ENCODE results near the gene NUTM2B.
"Not testable (repeated sequence)": the region's sequence is repeated elsewhere in the genome, so short reads cannot be mapped to it uniquely, and the experiment has no call there.

The NUTM2B gene

GRCh38 chr10:79702927-79703326, at the start of gene NUTM2B:
Gene NUTM2B (plus strand): TSS chr10:79703227. CDS start chr10:79703610, 383 bp downstream.
- DNase-seq (ENCODE audit: low read depth); H3K4me3 ChIP-seq (ENCODE audit: low read depth, low read length): not testable (repeated sequence)

GRCh38 chr10:79663287-79663686, 39.7 kb upstream of the NUTM2B start:
- H3K4me3 ChIP-seq (ENCODE audit: low read depth, low read length); DNase-seq (ENCODE audit: low read depth): not testable (repeated sequence)

- DNase-seq (ENCODE audit: low read depth); H3K4me3 ChIP-seq (ENCODE audit: low read depth, low read length): not testable (repeated sequence)
Observed at GRCh38 chr10:79664686-79665085, 38.3 kb upstream of the NUTM2B start.

GRCh38 chr10:79669248-79669788, 33.7 kb upstream of the NUTM2B start:
- DNase-seq (ENCODE audit: low read depth); H3K4me3 ChIP-seq (ENCODE audit: low read depth, low read length): not testable (repeated sequence)

- not testable (repeated sequence) for H3K4me3 ChIP-seq (ENCODE audit: low read depth, low read length); DNase-seq (ENCODE audit: low read depth)
Observed at GRCh38 chr10:79674878-79675277, 28.1 kb upstream of the NUTM2B start.

- not testable (repeated sequence) for DNase-seq (ENCODE audit: low read depth); H3K4me3 ChIP-seq (ENCODE audit: low read depth, low read length)
Observed at GRCh38 chr10:79683026-79683883, 19.8 kb upstream of the NUTM2B start.

GRCh38 chr10:79683884-79684720, 18.9 kb upstream of the NUTM2B start:
- not testable (repeated sequence) for H3K4me3 ChIP-seq (ENCODE audit: low read depth, low read length); DNase-seq (ENCODE audit: low read depth)

GRCh38 chr10:79685044-79685685, 17.9 kb upstream of the NUTM2B start:
- peak; percentile 39 for TF ChIP-seq CTCF (conservative IDR thresholded peaks at IDR 0.05; ENCODE audit: low read depth, low read length)
- DNase-seq (ENCODE audit: low read depth), result peak; percentile 63

GRCh38 chr10:79686595-79686994, 16.4 kb upstream of the NUTM2B start:
- H3K4me3 ChIP-seq (ENCODE audit: low read depth, low read length); DNase-seq (ENCODE audit: low read depth): not testable (repeated sequence)

More at GRCh38 chr10:79685044-79685685, 17.9 kb upstream of the NUTM2B start:
- not testable (repeated sequence) for H3K4me3 ChIP-seq (ENCODE audit: low read depth, low read length)

- H3K4me3 ChIP-seq (ENCODE audit: low read depth, low read length); DNase-seq (ENCODE audit: low read depth): not testable (repeated sequence)
Observed at GRCh38 chr10:79687406-79688150, 15.4 kb upstream of the NUTM2B start.

- H3K4me3 ChIP-seq (ENCODE audit: low read depth, low read length); DNase-seq (ENCODE audit: low read depth): not testable (repeated sequence)
Observed at GRCh38 chr10:79688798-79689197, 14.2 kb upstream of the NUTM2B start.

GRCh38 chr10:79696596-79696995, 6.4 kb upstream of the NUTM2B start:
- H3K4me3 ChIP-seq (ENCODE audit: low read depth, low read length); DNase-seq (ENCODE audit: low read depth): not testable (repeated sequence)

- H3K4me3 ChIP-seq (ENCODE audit: low read depth, low read length); DNase-seq (ENCODE audit: low read depth): not testable (repeated sequence)
Observed at GRCh38 chr10:79697141-79697540, 5.9 kb upstream of the NUTM2B start.

- DNase-seq (ENCODE audit: low read depth); H3K4me3 ChIP-seq (ENCODE audit: low read depth, low read length): not testable (repeated sequence)
Observed at GRCh38 chr10:79700381-79700944, 2.6 kb upstream of the NUTM2B start.

- not testable (repeated sequence) for DNase-seq (ENCODE audit: low read depth); H3K4me3 ChIP-seq (ENCODE audit: low read depth, low read length)
Observed at GRCh38 chr10:79707017-79707416, 4.0 kb downstream of the NUTM2B start.

- H3K4me3 ChIP-seq (ENCODE audit: low read depth, low read length); DNase-seq (ENCODE audit: low read depth): not testable (repeated sequence)
Observed at GRCh38 chr10:79714976-79715375, 11.9 kb downstream of the NUTM2B start.
